Astrocyte (in vitro differentiated cells and primary cell): ENCODE data around the gene ZNF185. TPM values are rescaled to one million over a fixed set of nuclear protein-coding genes. Genes with fewer than 3 reads are reported as not detected.

Source experiments
- DNase-seq: peaks from one replicate; pipeline ENCODE4 v3.0.0-alpha.2; 2010; ENCODE audit warnings: low read depth
- FAIRE-seq: peaks from 2 replicates; lab custom pipeline; 2011; peaks lifted over from hg19 to GRCh38; lab: Jason Lieb, UNC
- H2AFZ ChIP-seq: 2 replicates; pipeline ENCODE4 v1.6.0; 2012; ENCODE audit warnings: low read depth, low read length, inconsistent platforms
- H3K27ac ChIP-seq: 2 replicates; pipeline ENCODE4 v1.5.1; 2011; ENCODE audit warnings: low read depth, low read length, inconsistent platforms
- H3K27me3 ChIP-seq: 2 replicates; pipeline ENCODE4 v1.6.0; 2011; ENCODE audit warnings: low read length, inconsistent platforms; ENCODE audit not compliant: insufficient read depth
- H3K36me3 ChIP-seq: 2 replicates; pipeline ENCODE4 v1.5.1; 2011; ENCODE audit warnings: low read length, inconsistent platforms; ENCODE audit not compliant: insufficient read depth
- H3K4me1 ChIP-seq: 2 replicates; pipeline ENCODE4 v1.5.1; 2011; ENCODE audit warnings: low read length, inconsistent platforms; ENCODE audit not compliant: insufficient read depth
- H3K4me2 ChIP-seq: 2 replicates; pipeline ENCODE4 v1.6.0; 2012; ENCODE audit warnings: low read length, inconsistent platforms
- H3K4me3 ChIP-seq: 2 replicates; pipeline ENCODE4 v1.5.1; 2011; ENCODE audit warnings: low read depth, mild to moderate bottlenecking, low read length, inconsistent platforms; ENCODE audit not compliant: insufficient read depth
- H3K79me2 ChIP-seq: 2 replicates; pipeline ENCODE4 v1.6.0; 2012; ENCODE audit warnings: mild to moderate bottlenecking, low read length, inconsistent platforms; ENCODE audit not compliant: insufficient read depth
- H3K9ac ChIP-seq: 2 replicates; pipeline ENCODE4 v1.6.0; 2012; ENCODE audit warnings: mild to moderate bottlenecking, low read length, inconsistent platforms
- H3K9me3 ChIP-seq: 2 replicates; pipeline ENCODE4 v1.5.1; 2012; ENCODE audit warnings: low read depth, mild to moderate bottlenecking, low read length, inconsistent platforms; ENCODE audit not compliant: insufficient read depth
- H4K20me1 ChIP-seq: 2 replicates; pipeline ENCODE4 v1.6.0; 2012; ENCODE audit warnings: low read length, inconsistent platforms; ENCODE audit not compliant: insufficient read depth
- H3K27ac Mint-ChIP-seq: one replicate; pipeline ENCODE4 v1.8.0; 2021; ENCODE audit warnings: mild to moderate bottlenecking, mixed read lengths; ENCODE audit not compliant: unreplicated experiment
- H3K27me3 Mint-ChIP-seq: one replicate; pipeline ENCODE4 v1.8.0; 2021; ENCODE audit warnings: low read depth, mixed read lengths; ENCODE audit not compliant: unreplicated experiment
- H3K36me3 Mint-ChIP-seq: one replicate; pipeline ENCODE4 v1.8.0; 2021; ENCODE audit warnings: low read depth, mixed read lengths; ENCODE audit not compliant: unreplicated experiment
- H3K4me1 Mint-ChIP-seq: one replicate; pipeline ENCODE4 v1.8.0; 2021; ENCODE audit warnings: low read depth, mixed read lengths; ENCODE audit not compliant: unreplicated experiment
- H3K4me3 Mint-ChIP-seq: one replicate; pipeline ENCODE4 v1.8.0; 2021; ENCODE audit warnings: mild to moderate bottlenecking, moderate library complexity, mixed read lengths; ENCODE audit not compliant: unreplicated experiment
- H3K9me3 Mint-ChIP-seq: one replicate; pipeline ENCODE4 v1.8.0; 2021; ENCODE audit warnings: mild to moderate bottlenecking, mixed read lengths; ENCODE audit not compliant: unreplicated experiment
- CTCF ChIP-seq: IDR thresholded peaks from 2 replicates; pipeline ENCODE4 v1.5.1; 2011; ENCODE audit warnings: low read depth, mild to moderate bottlenecking, inconsistent platforms, low read length, moderate library complexity; ENCODE audit not compliant: insufficient read depth
- EZH2 ChIP-seq: IDR thresholded peaks from 2 replicates; pipeline ENCODE4 v1.6.1; 2012; ENCODE audit warnings: mild to moderate bottlenecking, low read length, inconsistent platforms; ENCODE audit not compliant: insufficient read depth
- total RNA-seq: library from RNA; stranded (reverse); gene quantifications from 2 replicates; pipeline ENCODE4 v1.2.1, GENCODE V29; 2021

ZNF185 gene
- total RNA-seq, 1 donor from 2014 or later: 16.2 TPM

- FAIRE-seq (no peak), DNase-seq (no peak)
- TF ChIP-seq EZH2 (no peak), CTCF (no peak)
- Mint-ChIP-seq H3K4me1 (no peaks in the 10 kb centered on the region), H3K27me3 (no peaks in the 10 kb centered on the region), H3K4me3 (no peak overlapping the region), H3K27ac (no peak overlapping the region), H3K9me3 (no peaks in the 10 kb centered on the region), H3K36me3 (peaks cover 2% of the 10 kb centered on the region)
- Histone ChIP-seq H3K9me3 (no peaks in the 10 kb centered on the region), H3K4me3 (no peak overlapping the region), H3K27ac (no peak overlapping the region), H3K4me1 (peaks cover 10% of the 10 kb centered on the region), H3K27me3 (no peaks in the 10 kb centered on the region), H3K36me3 (no peaks in the 10 kb centered on the region), H3K9ac (no peak overlapping the region), H4K20me1 (no peaks in the 10 kb centered on the region), H3K79me2 (no peaks in the 10 kb centered on the region), H3K4me2 (no peak overlapping the region), H2AFZ (no peak overlapping the region)
These were observed 20.1 kb downstream of the ZNF185 start for GRCh38 chrX:152917656-152918579.

DNA sequence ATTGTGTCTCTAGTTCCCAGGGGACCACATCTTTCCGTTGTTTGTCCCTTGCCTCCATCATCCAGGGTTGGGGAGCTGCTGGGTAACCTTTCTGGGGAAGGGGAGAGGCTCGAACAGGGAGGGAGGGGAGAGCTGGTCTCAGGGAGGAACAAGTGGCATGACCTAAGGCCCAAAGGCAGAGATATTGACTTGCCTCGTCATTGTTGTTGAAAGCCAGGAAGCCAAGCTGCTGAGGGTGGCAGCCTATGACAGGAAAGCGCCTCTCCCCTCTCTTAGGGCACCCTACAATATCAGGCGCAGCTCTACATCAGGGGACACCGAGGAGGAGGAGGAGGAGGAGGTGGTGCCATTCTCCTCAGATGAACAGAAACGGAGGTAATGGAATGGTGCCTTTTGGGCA is 20.8 kb downstream of the ZNF185 start:
- H3K4me2 ChIP-seq: no peak overlapping the region
- H3K79me2 ChIP-seq: no peaks in the 10 kb centered on the region
- H3K4me1 ChIP-seq: peaks cover 10% of the 10 kb centered on the region
- no peak overlapping the region for H3K9ac ChIP-seq
- no peak overlapping the region for H3K4me3 Mint-ChIP-seq
- no peaks in the 10 kb centered on the region for H3K27me3 ChIP-seq
- no peaks in the 10 kb centered on the region for H3K36me3 ChIP-seq
- no peak overlapping the region for H3K27ac ChIP-seq
- TF ChIP-seq CTCF (no peak), EZH2 (no peak)
- H3K27me3 Mint-ChIP-seq: peaks cover 2% of the 10 kb centered on the region
- FAIRE-seq (no peak), DNase-seq (no peak)
- no peaks in the 10 kb centered on the region for H3K9me3 ChIP-seq
- H3K9me3 Mint-ChIP-seq: no peaks in the 10 kb centered on the region
- H2AFZ ChIP-seq: no peak overlapping the region
- peaks cover 4% of the 10 kb centered on the region for H3K36me3 Mint-ChIP-seq
- no peak overlapping the region for H3K27ac Mint-ChIP-seq
- H4K20me1 ChIP-seq: no peaks in the 10 kb centered on the region
- no peak overlapping the region for H3K4me3 ChIP-seq
- H3K4me1 Mint-ChIP-seq: no peaks in the 10 kb centered on the region

DNA sequence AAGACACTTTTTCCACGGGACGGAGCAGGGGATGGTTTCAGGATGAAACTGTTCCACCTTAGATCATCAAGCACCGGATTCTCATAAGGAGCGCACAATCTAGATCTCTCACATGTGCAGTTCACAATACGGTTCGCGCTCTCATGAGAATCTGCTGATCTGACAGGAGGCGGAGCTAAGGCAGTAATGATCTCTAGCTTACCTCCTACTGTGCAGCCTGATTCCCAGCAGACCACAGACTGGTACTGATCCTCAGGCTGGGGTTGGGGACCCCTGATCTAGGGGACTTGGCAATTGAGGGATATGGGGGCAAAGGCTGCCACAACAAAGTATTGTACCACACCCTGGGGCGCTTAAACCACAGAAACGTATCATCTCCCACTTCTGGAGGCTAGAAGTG is 25.7 kb downstream of the ZNF185 start:
- FAIRE-seq (no peak), DNase-seq (no peak)
- peaks cover 6% of the 10 kb centered on the region for H3K4me1 Mint-ChIP-seq
- H3K4me3 ChIP-seq: no peak overlapping the region
- no peak overlapping the region for H3K4me3 Mint-ChIP-seq
- H3K36me3 ChIP-seq: no peaks in the 10 kb centered on the region
- H4K20me1 ChIP-seq: no peaks in the 10 kb centered on the region
- TF ChIP-seq EZH2: no peak
- TF ChIP-seq CTCF: no peak
- H3K27me3 ChIP-seq: no peaks in the 10 kb centered on the region
- peaks cover 4% of the 10 kb centered on the region for H3K36me3 Mint-ChIP-seq
- peaks cover 3% of the 10 kb centered on the region for H3K4me1 ChIP-seq
- no peak overlapping the region for H3K9ac ChIP-seq
- no peak overlapping the region for H2AFZ ChIP-seq
- no peak overlapping the region for H3K4me2 ChIP-seq
- H3K27me3 Mint-ChIP-seq: peaks cover 2% of the 10 kb centered on the region
- no peak overlapping the region for H3K27ac Mint-ChIP-seq
- H3K27ac ChIP-seq: no peak overlapping the region
- no peaks in the 10 kb centered on the region for H3K9me3 Mint-ChIP-seq
- no peaks in the 10 kb centered on the region for H3K79me2 ChIP-seq
- H3K9me3 ChIP-seq: no peaks in the 10 kb centered on the region
